ENCODE results near the gene SMTN. TPM values are rescaled to one million over a fixed set of nuclear protein-coding genes. Genes with fewer than 3 reads are reported as not detected.

Gene SMTN
- total and polyA plus RNA-seq, 2 donors (not counting 3 experiments of a cell fraction or from before 2014, with no cell fraction given), result 59.0 to 197 TPM

DNA sequence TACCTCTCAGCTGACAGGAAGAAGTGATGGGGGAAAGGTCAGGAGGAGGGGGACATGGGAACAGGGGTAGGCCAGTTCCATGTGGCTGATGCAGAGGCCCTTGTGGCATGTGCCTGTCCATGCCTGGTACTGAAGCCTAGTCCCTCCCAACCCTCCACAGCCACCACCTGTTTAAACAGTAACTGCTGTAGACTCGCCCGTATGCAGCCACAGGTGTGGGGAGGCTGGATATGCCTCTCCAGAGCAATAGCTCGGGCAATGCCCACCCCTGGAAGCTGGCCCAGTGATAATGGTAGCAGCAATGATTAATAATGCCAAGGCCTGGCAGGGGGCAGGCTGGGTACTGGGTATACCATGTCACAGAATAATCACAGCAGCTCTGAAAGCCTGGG is 2.3 kb downstream of the SMTN start:
- Histone ChIP-seq H2AFZ (ENCODE audit: low read depth, low read length) (no peak overlapping the region), H3K4me3 (replicated peaks in 1 of 3; ENCODE audit: insufficient read depth in 1 of 3, low read depth in 1 of 3, low read length in 3 of 3) (peak overlapping the region in 2 of 3 experiments; percentile 4 to 59), H3K36me3 (ENCODE audit: control insufficient read depth in 2 of 2, extremely low read depth in 1 of 2, insufficient read depth in 2 of 2, low read length in 2 of 2) (peaks cover 8 to 13% of the 10 kb centered on the region in 2 experiments), H3K4me2 (ENCODE audit: insufficient read depth, low read length) (peak overlapping the region; percentile 74), H3K27ac (ENCODE audit: insufficient read depth, low read depth, low read length) (no peak overlapping the region), H3K4me1 (ENCODE audit: control insufficient read depth, extremely low read depth, insufficient read depth, low read length) (peaks cover 33% of the 10 kb centered on the region), H3K9me3 (replicated peaks; ENCODE audit: control insufficient read depth, insufficient read depth, low read length) (no peaks in the 10 kb centered on the region), H3K27me3 (ENCODE audit: control insufficient read depth in 2 of 2, insufficient read depth in 2 of 2, low read length in 2 of 2) (no peaks in the 10 kb centered on the region), H3K9me1 (replicated peaks; ENCODE audit: control insufficient read depth, extremely low read depth, insufficient read depth, low read length) (no peaks in the 10 kb centered on the region), H3K9ac (replicated peaks; ENCODE audit: extremely low read depth, insufficient read depth, low read length) (no peak overlapping the region), H3K79me2 (ENCODE audit: control insufficient read depth, insufficient read depth, low read length) (peaks cover 69% of the 10 kb centered on the region), H4K20me1 (replicated peaks; ENCODE audit: control insufficient read depth, extremely low read depth, insufficient read depth, low read length) (no peaks in the 10 kb centered on the region)
- DNase-seq (ENCODE audit: low read depth, low spot score) (no peak), FAIRE-seq (peak; percentile 49)
- BruUV-seq (replicated peaks), result no TSS peak
- dilution Hi-C loops (cut with MboI; ENCODE audit: extremely low pct_ligation_motif_present, low sequenced_read_pairs) (no loop called here), intact Hi-C loops (cut with micrococcal nuclease) (no loop called here)
- CTCF ChIA-PET, result interaction anchor here (0.9 to 5.9 kb wide), 19 partner anchors 10 to 162 kb away, joined by 3 to 150 read pairs (median 7); partner anchors contain the start of genes MORC2, SELENOM and TUG1
- POLR2A ChIA-PET, result interaction anchor here (0.6 to 3.1 kb wide), 6 partner anchors 28 to 143 kb away, joined by 3 to 44 read pairs (median 6); partner anchors contain the start of genes MORC2 and TUG1
- TF ChIP-seq FOS (IDR thresholded peaks at IDR 0.05; ENCODE audit: borderline replicate concordance, insufficient read depth, low read length), result no peak
- TF ChIP-seq GATA2 (IDR thresholded peaks at IDR 0.05; ENCODE audit: insufficient read depth, insufficient read length, low read depth, low read length), result no peak
- TF ChIP-seq, protein P1, sequence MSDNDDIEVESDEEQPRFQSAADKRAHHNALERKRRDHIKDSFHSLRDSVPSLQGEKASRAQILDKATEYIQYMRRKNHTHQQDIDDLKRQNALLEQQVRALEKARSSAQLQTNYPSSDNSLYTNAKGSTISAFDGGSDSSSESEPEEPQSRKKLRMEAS (IDR thresholded peaks at IDR 0.05; ENCODE audit: insufficient read depth, insufficient read length), result no peak
- TF ChIP-seq POLR2AphosphoS5 (IDR thresholded peaks at IDR 0.05; ENCODE audit: insufficient read depth, low read depth, low read length), result no peak
- no peak for TF ChIP-seq POLR2A (IDR thresholded peaks at IDR 0.05; ENCODE audit: low read depth, low read length)
- TF ChIP-seq MYC (IDR thresholded peaks at IDR 0.05; ENCODE audit: low read depth, low read length), result no peak
- TF ChIP-seq, protein P2, sequence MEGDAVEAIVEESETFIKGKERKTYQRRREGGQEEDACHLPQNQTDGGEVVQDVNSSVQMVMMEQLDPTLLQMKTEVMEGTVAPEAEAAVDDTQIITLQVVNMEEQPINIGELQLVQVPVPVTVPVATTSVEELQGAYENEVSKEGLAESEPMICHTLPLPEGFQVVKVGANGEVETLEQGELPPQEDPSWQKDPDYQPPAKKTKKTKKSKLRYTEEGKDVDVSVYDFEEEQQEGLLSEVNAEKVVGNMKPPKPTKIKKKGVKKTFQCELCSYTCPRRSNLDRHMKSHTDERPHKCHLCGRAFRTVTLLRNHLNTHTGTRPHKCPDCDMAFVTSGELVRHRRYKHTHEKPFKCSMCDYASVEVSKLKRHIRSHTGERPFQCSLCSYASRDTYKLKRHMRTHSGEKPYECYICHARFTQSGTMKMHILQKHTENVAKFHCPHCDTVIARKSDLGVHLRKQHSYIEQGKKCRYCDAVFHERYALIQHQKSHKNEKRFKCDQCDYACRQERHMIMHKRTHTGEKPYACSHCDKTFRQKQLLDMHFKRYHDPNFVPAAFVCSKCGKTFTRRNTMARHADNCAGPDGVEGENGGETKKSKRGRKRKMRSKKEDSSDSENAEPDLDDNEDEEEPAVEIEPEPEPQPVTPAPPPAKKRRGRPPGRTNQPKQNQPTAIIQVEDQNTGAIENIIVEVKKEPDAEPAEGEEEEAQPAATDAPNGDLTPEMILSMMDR (IDR thresholded peaks at IDR 0.05; ENCODE audit: extremely low read depth in 1 of 2, insufficient read depth in 1 of 2, low read depth in 1 of 2, low read length in 2 of 2), result no peak
- no peak for TF ChIP-seq EZH2 (IDR thresholded peaks at IDR 0.05; ENCODE audit: borderline replicate concordance, low read depth, low read length, severe bottlenecking)
- TF ChIP-seq JUN (IDR thresholded peaks at IDR 0.05; ENCODE audit: borderline replicate concordance, insufficient read depth, insufficient read length, low read depth), result no peak
